GM21515 (cell line): ENCODE results near the gene HMCN1.
"Not testable (repeated sequence)": the region's sequence is repeated elsewhere in the genome, so short reads cannot be mapped to it uniquely, and the experiment has no call there.

Source experiments
- ATAC-seq: cut with Tn5 transposase; IDR thresholded peaks from one replicate; pipeline ENCODE4 v1.9.1; 2021; ENCODE audit not compliant: unreplicated experiment

Gene HMCN1

DNA sequence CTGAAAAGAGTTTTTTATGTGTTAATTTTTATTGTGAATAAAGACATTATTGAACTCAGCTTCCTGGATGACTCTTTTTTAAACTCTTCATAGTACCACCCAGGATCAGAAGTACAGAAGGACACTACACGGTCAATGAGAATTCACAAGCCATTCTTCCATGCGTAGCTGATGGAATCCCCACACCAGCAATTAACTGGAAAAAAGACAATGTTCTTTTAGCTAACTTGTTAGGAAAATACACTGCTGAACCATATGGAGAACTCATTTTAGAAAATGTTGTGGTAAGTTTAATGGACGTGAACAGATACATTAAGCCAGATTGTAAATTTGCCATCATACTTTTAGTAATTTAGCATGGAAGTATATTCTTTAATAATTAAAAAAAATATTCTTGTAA lies 391.3 kb downstream of the HMCN1 start:
- no peak for ATAC-seq

- no peak for ATAC-seq
Measured at GRCh38 chr1:186129758-186130157, 395.6 kb downstream of the HMCN1 start.

- ATAC-seq: no peak
Measured at GRCh38 chr1:186139115-186139514, 404.9 kb downstream of the HMCN1 start.

GRCh38 chr1:186139701-186140100 lies 405.5 kb downstream of the HMCN1 start:
- ATAC-seq: no peak

DNA sequence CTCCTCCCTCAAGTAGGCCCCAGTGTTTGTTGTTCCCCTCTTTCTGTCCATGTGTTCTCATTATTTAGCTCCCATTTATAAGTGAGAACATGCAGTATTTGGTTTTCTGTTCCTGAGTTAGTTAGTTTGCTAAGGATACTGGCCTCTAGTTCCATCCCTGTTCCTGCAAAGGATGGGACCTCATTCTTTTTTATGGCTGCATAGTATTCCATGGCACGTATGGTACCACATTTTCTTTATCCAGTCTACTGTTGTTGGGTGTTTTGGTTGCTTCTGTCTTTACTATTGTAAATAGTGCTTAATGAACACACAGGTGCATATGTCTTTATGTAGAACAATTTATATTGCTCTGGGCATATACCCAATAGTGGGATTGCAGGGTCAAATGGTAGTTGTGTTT lies 408.0 kb downstream of the HMCN1 start:
- ATAC-seq: no peak

GRCh38 chr1:186142916-186143315 lies 408.7 kb downstream of the HMCN1 start:
- no peak for ATAC-seq

- no peak for ATAC-seq
Measured at GRCh38 chr1:186143481-186143880, 409.3 kb downstream of the HMCN1 start.

- no peak for ATAC-seq
Measured at GRCh38 chr1:186144505-186144904, 410.3 kb downstream of the HMCN1 start.

DNA sequence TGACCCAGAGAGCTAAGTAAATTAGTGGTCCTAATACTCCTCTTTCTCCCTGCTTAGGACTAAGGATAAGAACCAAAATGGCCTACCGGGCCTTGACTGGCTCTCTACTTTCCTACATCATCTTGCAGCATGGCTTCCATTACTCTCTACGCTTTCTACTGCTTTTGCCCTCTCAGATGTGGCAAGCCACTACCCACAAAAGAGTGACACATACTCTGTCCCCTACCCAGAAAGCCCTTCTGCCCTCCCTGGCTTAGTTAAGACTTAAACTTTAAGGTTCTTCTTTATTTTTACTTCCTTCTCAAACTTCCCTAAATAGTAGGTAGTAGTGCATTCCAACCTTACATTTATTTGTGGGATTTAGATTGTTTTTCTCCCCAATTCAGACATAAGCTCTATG lies 412.8 kb downstream of the HMCN1 start:
- ATAC-seq: no peak

- no peak for ATAC-seq
Measured at GRCh38 chr1:186149591-186149990, 415.4 kb downstream of the HMCN1 start.

DNA sequence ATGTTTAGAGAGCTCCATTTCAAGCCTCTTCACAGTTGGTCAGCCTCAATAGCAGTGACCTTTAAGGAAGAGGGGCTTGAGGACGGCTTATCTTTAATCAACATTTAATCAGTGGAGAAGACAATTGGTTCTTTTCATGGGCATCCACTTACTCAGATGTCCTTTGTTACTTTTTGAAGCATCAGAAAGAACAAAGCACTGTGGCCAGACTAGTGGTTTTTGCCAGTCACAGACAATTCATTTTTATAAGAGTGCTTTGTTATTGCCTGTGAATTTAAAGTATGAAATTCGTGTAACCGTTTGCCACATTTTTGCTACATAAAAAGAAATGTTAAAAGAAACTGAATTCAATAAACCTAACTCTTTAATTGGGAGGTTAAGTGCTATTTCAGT lies 418.0 kb downstream of the HMCN1 start:
- ATAC-seq: no peak

DNA sequence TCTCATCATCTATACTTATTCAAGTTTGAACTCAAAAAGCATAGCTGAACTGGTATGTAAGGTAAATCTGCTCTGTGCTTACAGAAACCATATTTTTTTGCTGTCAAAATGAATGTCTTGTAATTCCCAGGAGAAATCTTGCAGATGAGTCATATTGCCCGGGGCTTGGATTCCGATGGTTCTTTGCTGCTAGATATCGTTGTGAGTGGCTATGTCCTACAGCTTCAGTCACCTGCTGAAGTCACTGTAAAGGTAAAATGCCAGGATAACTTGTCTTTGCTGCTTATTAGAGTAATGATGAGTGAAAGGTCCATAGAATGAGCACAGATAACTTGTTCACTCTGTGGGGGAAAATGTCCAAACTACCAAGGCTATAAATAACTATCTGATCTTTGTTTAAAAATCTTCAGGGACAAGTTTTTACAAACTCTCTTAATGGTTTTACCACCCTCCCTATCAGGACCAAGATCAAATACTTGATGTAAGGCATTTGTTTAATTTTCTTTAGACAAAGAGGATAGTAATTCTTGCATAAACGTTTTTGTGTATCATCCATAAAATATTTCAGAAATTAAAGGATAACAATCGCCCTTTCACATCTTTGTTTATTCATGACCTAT lies 418.5 kb downstream of the HMCN1 start:
- no peak for ATAC-seq

DNA sequence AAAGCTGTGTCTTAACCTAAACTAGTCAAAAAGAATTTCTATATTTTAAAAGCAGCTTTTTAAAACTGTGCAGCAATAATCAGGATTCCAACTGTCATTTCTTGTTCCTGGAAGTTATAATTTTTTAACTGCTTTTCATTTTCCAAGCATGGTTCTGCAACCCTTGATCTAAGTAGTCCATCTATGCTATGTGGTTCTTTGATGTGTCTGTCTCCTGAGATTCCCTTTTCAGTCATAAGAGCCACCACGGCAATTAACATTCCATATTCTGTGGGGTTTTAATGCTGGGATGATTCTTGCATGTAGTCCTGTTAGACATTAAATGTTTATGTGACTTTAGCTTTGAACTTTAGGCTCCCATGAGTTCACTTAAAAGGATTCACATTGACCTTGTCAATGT lies 420.5 kb downstream of the HMCN1 start:
- no peak for ATAC-seq

GRCh38 chr1:186155594-186155993 lies 421.4 kb downstream of the HMCN1 start:
- peak; percentile 61 for ATAC-seq

- ATAC-seq: not testable (repeated sequence)
Measured at GRCh38 chr1:186162895-186163294, 428.7 kb downstream of the HMCN1 start.

- no peak for ATAC-seq
Measured at GRCh38 chr1:186164773-186165172, 430.6 kb downstream of the HMCN1 start.

DNA sequence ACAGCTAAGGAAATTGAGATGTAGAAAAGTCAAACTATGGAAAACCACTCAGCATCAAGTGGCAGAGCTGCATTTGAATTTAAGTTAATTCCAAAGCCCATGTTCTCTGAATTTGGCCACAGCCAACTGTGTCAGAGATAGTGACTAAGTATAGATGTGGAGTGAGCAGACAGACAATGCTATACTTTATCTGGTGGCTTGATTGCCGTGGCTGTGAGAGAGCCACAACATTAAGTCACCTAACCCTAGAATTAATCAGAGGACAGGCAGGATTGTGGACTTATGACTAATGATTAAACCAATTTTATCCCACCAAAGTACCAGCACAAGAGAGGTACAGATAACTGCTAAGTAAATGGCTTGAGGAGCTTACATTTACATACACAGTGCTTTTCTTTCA lies 431.1 kb downstream of the HMCN1 start:
- ATAC-seq: no peak

- no peak for ATAC-seq
Measured at GRCh38 chr1:186167096-186167668, 433.0 kb downstream of the HMCN1 start.

- ATAC-seq: no peak
Measured at GRCh38 chr1:186175588-186175987, 441.4 kb downstream of the HMCN1 start.

GRCh38 chr1:186178426-186179043 lies 444.3 kb downstream of the HMCN1 start:
- no peak for ATAC-seq

DNA sequence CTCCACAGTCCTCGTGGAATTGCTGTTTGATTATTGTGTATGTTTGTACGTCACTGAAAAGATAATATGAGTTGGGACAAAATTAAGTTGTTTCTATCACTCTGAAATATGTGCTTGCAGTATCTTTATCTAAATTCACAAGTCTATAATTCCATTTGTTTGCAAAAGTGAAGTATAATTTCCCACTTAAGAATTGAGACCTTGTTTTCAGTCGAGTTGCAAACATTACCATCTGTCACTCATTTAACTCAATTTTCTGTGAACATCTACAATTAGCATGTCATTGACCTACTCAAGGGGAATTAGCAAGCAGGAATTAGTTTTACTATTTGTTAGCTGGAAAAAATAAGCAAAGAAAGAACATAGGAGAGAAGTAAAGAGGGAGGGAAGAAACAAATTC lies 445.0 kb downstream of the HMCN1 start:
- no peak for ATAC-seq

GRCh38 chr1:186183219-186183618 lies 449.0 kb downstream of the HMCN1 start:
- peak; percentile 44 for ATAC-seq
